Panc1 (cell line): Measurements from ENCODE around the gene KRTCAP2. TPM values are rescaled to one million over a fixed set of nuclear protein-coding genes. Genes with fewer than 3 reads are reported as not detected.

ENCODE experiments used
- ATAC-seq: fragments of 200-7000 bp; cut with Tn5 transposase; 2 replicates; pipeline ENCODE4 v1.9.1; 2020; ENCODE audit warnings: mild to moderate bottlenecking, moderate library complexity
- BruUV-seq: library from RNA; stranded (reverse); fragments of 400-500 nt; replicated peaks from 2 replicates; lab custom pipeline; 2021; lab: Mats Ljungman, UMichigan
- CTCF ChIA-PET: fragments of 300-600 bp; sonication (Branson Sonifier 250); formaldehyde crosslinking; loops from one replicate; lab custom pipeline; 2022; ENCODE audit warnings: antibody characterized with exemption; lab: Charles Lee
- POLR2A ChIA-PET: fragments of 300-600 bp; sonication (Branson Sonifier 250); formaldehyde crosslinking; loops from one replicate; lab custom pipeline; 2022; ENCODE audit warnings: antibody characterized with exemption; lab: Charles Lee
- DNase-seq: peaks from one replicate; pipeline ENCODE4 v3.0.0-alpha.2; 2010; ENCODE audit warnings: low read depth, low spot score
- H3K27ac ChIP-seq: 2 replicates; pipeline ENCODE4 v1.5.1; 2011; ENCODE audit warnings: mild to moderate bottlenecking, low read length, inconsistent platforms
- H3K27me3 ChIP-seq: fragments of 200-500 bp; sonication (Bioruptor generic); 2 replicates; pipeline ENCODE4 v1.6.0; 2014; ENCODE audit warnings: low read length, inconsistent platforms; ENCODE audit not compliant: control insufficient read depth, insufficient read depth
- H3K36me3 ChIP-seq: fragments of 200-500 bp; sonication (Bioruptor generic); 2 replicates; pipeline ENCODE4 v1.5.1; 2014; ENCODE audit warnings: inconsistent platforms, mild to moderate bottlenecking, low read length, moderate library complexity; ENCODE audit not compliant: control insufficient read depth, insufficient read depth
- H3K4me1 ChIP-seq: 2 replicates; pipeline ENCODE4 v1.5.1; 2011; ENCODE audit warnings: inconsistent platforms, mild to moderate bottlenecking, low read length, moderate library complexity; ENCODE audit not compliant: control insufficient read depth, insufficient read depth
- H3K4me3 ChIP-seq, 2 experiments: 2 replicates each; pipeline ENCODE4 v1.5.1; 2011 to 2012; ENCODE audit warnings: low read depth in 2 of 2, low read length in 2 of 2, mild to moderate bottlenecking in 2 of 2, inconsistent platforms in 1 of 2, moderate library complexity in 1 of 2
- H3K9me3 ChIP-seq: fragments of 200-500 bp; sonication (Bioruptor generic); 2 replicates; pipeline ENCODE4 v1.5.1; 2014; ENCODE audit warnings: low read depth, mild to moderate bottlenecking, inconsistent platforms, low read length, moderate library complexity; ENCODE audit not compliant: control insufficient read depth, insufficient read depth
- POLR2AphosphoS5 ChIP-seq: IDR thresholded peaks from 2 replicates; pipeline ENCODE4 v1.6.1; 2012; ENCODE audit warnings: mild to moderate bottlenecking, low read depth, low read length, moderate library complexity
- SIN3A ChIP-seq: IDR thresholded peaks from 2 replicates; pipeline ENCODE4 v1.6.1; 2012; ENCODE audit warnings: low read depth, mild to moderate bottlenecking, low read length, moderate library complexity, borderline replicate concordance; ENCODE audit not compliant: insufficient read depth
- TCF7L2 ChIP-seq: IDR thresholded peaks from 2 replicates; pipeline ENCODE4 v1.6.1; 2011; ENCODE audit warnings: mild to moderate bottlenecking, low read depth, low read length, inconsistent platforms
- in situ Hi-C: cut with HindIII; loops from 2 replicates; pipeline ENCODE4 v1.10.0; 2016; ENCODE audit warnings: low sequenced_read_pairs, low pct_unique_long_range_greater_than_20kb
- intact Hi-C: fragments of 100-400 bp; cut with micrococcal nuclease; formaldehyde crosslinking; loops from one replicate; pipeline ENCODE4 v1.10.0; 2022; ENCODE audit not compliant: unreplicated experiment
- total RNA-seq: library from RNA; stranded (reverse); gene quantifications from one replicate; pipeline ENCODE4 v1.2.1, GENCODE V29; 2021; ENCODE audit not compliant: unreplicated experiment
- TF ChIP-seq, protein P1 (sequence below), 2 experiments: IDR thresholded peaks; 2 replicates each; pipeline ENCODE4 v1.6.1; 2011 to 2012; ENCODE audit warnings: low read depth in 2 of 2, control low read depth in 1 of 2, low read length in 1 of 2, mild to moderate bottlenecking in 1 of 2, moderate library complexity in 1 of 2; ENCODE audit not compliant: insufficient read depth in 1 of 2
- TF ChIP-seq, protein P2 (sequence below): fragments of 450-650 bp; IDR thresholded peaks from 2 replicates; pipeline ENCODE4 v1.5.1; 2017; ENCODE audit warnings: mild to moderate bottlenecking

KRTCAP2 gene
- total RNA-seq, 1 experiment from 2014 or later, result 155 TPM

DNA sequence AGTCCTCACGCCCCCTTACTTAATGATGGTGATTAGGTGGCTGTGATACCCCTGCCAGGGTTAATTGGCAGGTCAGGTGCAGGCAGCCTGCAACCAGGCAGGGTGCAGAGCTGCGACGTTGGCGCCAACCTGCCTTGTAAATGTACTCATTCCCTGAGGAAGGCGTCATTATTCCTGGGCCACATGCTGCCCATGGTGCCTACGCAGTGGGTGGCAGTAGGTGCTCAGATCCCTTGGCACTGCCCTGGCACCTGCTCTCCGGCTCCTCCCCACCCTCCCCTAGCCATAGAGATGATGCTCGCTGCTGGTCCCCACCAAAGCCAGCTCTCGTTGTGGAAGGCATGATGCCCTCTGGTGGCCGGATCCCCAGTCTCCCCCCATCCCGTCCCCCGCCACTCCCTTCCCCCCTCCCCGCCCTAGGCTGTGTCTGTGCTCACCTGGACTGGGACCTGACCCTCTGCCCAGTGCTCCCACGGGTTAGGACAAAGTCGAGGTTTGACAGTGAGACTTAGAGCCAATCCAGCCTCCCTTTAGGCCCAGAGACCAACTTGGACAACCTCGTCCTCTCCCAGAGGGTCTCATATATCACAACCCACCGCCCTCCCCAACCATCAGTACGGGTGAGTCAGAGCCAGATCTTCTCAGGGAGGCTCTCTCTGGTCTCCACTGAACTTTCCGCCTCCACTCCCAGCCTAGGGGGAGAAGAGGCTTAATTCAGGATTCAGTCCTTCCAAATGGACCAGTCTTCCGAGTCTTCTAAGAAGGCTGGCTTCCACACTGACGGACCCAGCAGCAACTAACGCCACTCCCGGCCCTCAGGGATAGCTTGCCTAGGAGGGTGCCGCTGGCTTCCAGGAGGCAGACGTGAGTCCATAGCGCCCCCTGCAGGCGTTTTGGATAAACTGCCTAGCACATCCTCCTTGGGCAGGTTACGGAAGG, 5.7 kb downstream of the KRTCAP2 start:
- peak; percentile 64 for DNase-seq
- intact Hi-C loops, result loop anchor here (2.0 kb wide), 1 partner anchor 75 kb away; no protein-coding TSS in a partner anchor
- Histone ChIP-seq H3K4me1 (peaks cover 14% of the 10 kb centered on the region), H3K27me3 (no peaks in the 10 kb centered on the region), H3K4me3 (peak overlapping the region; percentile 6 to 39; a peak in 3 of 4 replicates), H3K27ac (peak overlapping the region; percentile 35; the same call in 1 of the 2 replicates), H3K9me3 (no peaks in the 10 kb centered on the region), H3K36me3 (no peaks in the 10 kb centered on the region; the same call in 1 of the 2 replicates)
- ChIA-PET POLR2A (interaction anchor here (0.7 to 1.2 kb wide), 2 partner anchors 28 to 36 kb away, joined by 3 read pairs; no protein-coding TSS in a partner anchor), CTCF (interaction anchor here (0.6 to 3.3 kb wide), 10 partner anchors 10 to 82 kb away, joined by 3 to 27 read pairs (median 5); no protein-coding TSS in a partner anchor)
- TF ChIP-seq SIN3A (no peak), POLR2AphosphoS5 (peak; percentile 42; the same call in 1 of the 2 replicates), TCF7L2 (no peak)
- TF ChIP-seq, protein P1, sequence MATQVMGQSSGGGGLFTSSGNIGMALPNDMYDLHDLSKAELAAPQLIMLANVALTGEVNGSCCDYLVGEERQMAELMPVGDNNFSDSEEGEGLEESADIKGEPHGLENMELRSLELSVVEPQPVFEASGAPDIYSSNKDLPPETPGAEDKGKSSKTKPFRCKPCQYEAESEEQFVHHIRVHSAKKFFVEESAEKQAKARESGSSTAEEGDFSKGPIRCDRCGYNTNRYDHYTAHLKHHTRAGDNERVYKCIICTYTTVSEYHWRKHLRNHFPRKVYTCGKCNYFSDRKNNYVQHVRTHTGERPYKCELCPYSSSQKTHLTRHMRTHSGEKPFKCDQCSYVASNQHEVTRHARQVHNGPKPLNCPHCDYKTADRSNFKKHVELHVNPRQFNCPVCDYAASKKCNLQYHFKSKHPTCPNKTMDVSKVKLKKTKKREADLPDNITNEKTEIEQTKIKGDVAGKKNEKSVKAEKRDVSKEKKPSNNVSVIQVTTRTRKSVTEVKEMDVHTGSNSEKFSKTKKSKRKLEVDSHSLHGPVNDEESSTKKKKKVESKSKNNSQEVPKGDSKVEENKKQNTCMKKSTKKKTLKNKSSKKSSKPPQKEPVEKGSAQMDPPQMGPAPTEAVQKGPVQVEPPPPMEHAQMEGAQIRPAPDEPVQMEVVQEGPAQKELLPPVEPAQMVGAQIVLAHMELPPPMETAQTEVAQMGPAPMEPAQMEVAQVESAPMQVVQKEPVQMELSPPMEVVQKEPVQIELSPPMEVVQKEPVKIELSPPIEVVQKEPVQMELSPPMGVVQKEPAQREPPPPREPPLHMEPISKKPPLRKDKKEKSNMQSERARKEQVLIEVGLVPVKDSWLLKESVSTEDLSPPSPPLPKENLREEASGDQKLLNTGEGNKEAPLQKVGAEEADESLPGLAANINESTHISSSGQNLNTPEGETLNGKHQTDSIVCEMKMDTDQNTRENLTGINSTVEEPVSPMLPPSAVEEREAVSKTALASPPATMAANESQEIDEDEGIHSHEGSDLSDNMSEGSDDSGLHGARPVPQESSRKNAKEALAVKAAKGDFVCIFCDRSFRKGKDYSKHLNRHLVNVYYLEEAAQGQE (IDR thresholded peaks at IDR 0.05; ENCODE audit: insufficient read depth in 1 of 2, low read depth in 2 of 2, low read length in 1 of 2), result no peak
- TF ChIP-seq, protein P2, sequence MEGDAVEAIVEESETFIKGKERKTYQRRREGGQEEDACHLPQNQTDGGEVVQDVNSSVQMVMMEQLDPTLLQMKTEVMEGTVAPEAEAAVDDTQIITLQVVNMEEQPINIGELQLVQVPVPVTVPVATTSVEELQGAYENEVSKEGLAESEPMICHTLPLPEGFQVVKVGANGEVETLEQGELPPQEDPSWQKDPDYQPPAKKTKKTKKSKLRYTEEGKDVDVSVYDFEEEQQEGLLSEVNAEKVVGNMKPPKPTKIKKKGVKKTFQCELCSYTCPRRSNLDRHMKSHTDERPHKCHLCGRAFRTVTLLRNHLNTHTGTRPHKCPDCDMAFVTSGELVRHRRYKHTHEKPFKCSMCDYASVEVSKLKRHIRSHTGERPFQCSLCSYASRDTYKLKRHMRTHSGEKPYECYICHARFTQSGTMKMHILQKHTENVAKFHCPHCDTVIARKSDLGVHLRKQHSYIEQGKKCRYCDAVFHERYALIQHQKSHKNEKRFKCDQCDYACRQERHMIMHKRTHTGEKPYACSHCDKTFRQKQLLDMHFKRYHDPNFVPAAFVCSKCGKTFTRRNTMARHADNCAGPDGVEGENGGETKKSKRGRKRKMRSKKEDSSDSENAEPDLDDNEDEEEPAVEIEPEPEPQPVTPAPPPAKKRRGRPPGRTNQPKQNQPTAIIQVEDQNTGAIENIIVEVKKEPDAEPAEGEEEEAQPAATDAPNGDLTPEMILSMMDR, result peak; percentile 93
- BruUV-seq, result no TSS peak
- in situ Hi-C loops, result no loop called here
- ATAC-seq, result peak; percentile 86

DNA sequence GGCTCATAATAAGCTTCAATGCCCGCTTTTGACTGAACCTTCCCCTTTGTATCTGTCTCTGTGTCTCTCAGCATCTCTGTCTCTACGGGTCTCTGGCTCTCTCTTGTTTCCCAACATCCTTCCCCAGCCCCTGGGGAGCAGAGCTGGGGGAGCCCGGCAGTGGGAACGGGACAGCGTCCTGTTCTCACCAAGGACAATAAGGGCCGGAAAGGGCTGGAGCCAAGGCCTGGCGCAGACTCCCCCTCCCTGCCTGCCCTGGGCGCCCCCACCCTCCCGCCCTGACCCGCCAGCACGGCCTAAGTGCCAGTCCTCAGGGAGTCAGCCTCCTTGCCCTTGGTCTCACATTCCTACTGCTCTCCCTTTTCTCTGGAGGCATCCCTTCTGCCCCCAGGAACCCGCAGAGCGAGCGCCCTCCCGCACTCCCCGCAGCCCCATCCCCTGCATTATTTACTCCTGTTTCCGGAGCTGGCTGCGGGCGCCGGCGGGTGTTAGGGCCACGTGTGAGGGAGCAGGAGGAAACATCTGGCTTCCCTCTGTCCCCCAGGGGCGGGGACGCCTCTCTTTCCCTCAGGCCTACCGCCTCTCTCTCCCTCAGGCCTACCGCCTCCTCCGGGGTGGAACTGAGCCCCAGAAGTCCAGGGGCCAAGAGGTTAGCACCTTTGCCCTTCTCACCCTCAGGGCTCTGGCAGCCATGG, 6.5 kb downstream of the KRTCAP2 start:
- Histone ChIP-seq H3K9me3 (no peaks in the 10 kb centered on the region), H3K27me3 (no peaks in the 10 kb centered on the region), H3K36me3 (no peaks in the 10 kb centered on the region; the same call in 1 of the 2 replicates), H3K27ac (no peak overlapping the region), H3K4me1 (peaks cover 6% of the 10 kb centered on the region), H3K4me3 (no peak overlapping the region)
- ATAC-seq (no peak), DNase-seq (no peak)
- intact Hi-C loops, result no loop called here
- ChIA-PET CTCF (interaction anchor here (0.5 to 3.3 kb wide), 9 partner anchors 27 to 165 kb away, joined by 3 to 27 read pairs (median 4); no protein-coding TSS in a partner anchor), POLR2A (interaction anchor here (0.7 to 1.2 kb wide), 2 partner anchors 27 to 35 kb away, joined by 3 read pairs; no protein-coding TSS in a partner anchor)
- TF ChIP-seq POLR2AphosphoS5 (no peak), TCF7L2 (no peak)
- TF ChIP-seq, protein P2, result no peak
- BruUV-seq, result no TSS peak
- in situ Hi-C loops, result no loop called here
